ENCODE data around the gene FOXO1. TPM values are rescaled to one million over a fixed set of nuclear protein-coding genes. Genes with fewer than 3 reads are reported as not detected.

Gene FOXO1
- total and polyA plus RNA-seq, 2 of the 13 experiments (the other 11 are each of a cell fraction or from before 2014, with no cell fraction given), result 8.1 to 13.1 TPM

DNA sequence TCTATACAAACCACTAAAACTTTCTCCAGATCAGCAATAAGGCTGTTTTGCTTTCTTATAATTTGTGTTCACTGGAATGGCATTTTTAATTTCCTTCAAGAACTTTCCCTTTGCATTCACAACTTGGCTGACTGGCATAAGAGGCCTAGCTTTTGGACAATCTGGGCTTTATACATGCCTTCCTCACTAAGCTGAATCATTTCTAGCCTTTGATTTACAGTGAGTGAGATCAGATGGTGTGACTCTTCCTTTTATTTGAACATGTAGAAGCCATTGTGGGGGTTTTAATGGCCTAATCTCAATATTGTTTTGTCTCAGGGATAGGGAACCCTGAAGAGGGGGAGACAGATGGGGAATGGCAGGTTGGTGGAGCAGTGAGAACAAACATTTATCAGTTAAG lies 82.7 kb downstream of the FOXO1 start:
- Histone ChIP-seq H3K9me3 (ENCODE audit: low read length) (peaks cover 12% of the 10 kb centered on the region), H3K4me1 (ENCODE audit: insufficient read depth, low read length) (peaks cover 65% of the 10 kb centered on the region), H3K79me2 (ENCODE audit: insufficient read depth, low read length) (peaks cover 99% of the 10 kb centered on the region), H3K4me2 (ENCODE audit: low read depth, low read length) (no peak overlapping the region), H3K27ac (ENCODE audit: extremely low read length, insufficient read depth, low read length) (no peak overlapping the region), H4K20me1 (ENCODE audit: insufficient read depth, low read length) (peaks cover 66% of the 10 kb centered on the region), H3K27me3 (ENCODE audit: control insufficient read depth in 1 of 2, insufficient read depth in 2 of 2, low read length in 2 of 2) (no peaks in the 10 kb centered on the region), H3K36me3 (replicated peaks in 1 of 2; ENCODE audit: control insufficient read depth in 1 of 2, insufficient read depth in 2 of 2, low read length in 2 of 2) (peaks cover 0 to 3% of the 10 kb centered on the region in 2 experiments; a peak in 4 of 5 replicates), H3K4me3 (replicated peaks in 1 of 3; ENCODE audit: insufficient read depth in 1 of 3, low read depth in 2 of 3, low read length in 3 of 3) (no peak overlapping the region), H3K9ac (ENCODE audit: insufficient read depth, low read depth, low read length) (no peak overlapping the region), H2AFZ (ENCODE audit: low read length) (no peak overlapping the region)
- no peak for DNase-seq (ENCODE audit: low spot score)
- no peak for FAIRE-seq
- ATAC-seq, result no peak
- intact Hi-C loops (cut with micrococcal nuclease; ENCODE audit: unreplicated experiment), result no loop called here
- in situ Hi-C loops (cut with HindIII; ENCODE audit: extremely low pct_ligation_motif_present, low pct_unique_long_range_greater_than_20kb), result no loop called here
- ChIA-PET CTCF (ENCODE audit: low intra/inter-chr PET ratio, low total read pairs) (no interaction called here), POLR2A (no interaction called here)
- BruUV-seq (replicated peaks), result no TSS peak
- TF ChIP-seq, protein P1, sequence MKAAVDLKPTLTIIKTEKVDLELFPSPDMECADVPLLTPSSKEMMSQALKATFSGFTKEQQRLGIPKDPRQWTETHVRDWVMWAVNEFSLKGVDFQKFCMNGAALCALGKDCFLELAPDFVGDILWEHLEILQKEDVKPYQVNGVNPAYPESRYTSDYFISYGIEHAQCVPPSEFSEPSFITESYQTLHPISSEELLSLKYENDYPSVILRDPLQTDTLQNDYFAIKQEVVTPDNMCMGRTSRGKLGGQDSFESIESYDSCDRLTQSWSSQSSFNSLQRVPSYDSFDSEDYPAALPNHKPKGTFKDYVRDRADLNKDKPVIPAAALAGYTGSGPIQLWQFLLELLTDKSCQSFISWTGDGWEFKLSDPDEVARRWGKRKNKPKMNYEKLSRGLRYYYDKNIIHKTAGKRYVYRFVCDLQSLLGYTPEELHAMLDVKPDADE (CRISPR knock-in tag; IDR thresholded peaks at IDR 0.05), result no peak
- TF ChIP-seq, protein P2, sequence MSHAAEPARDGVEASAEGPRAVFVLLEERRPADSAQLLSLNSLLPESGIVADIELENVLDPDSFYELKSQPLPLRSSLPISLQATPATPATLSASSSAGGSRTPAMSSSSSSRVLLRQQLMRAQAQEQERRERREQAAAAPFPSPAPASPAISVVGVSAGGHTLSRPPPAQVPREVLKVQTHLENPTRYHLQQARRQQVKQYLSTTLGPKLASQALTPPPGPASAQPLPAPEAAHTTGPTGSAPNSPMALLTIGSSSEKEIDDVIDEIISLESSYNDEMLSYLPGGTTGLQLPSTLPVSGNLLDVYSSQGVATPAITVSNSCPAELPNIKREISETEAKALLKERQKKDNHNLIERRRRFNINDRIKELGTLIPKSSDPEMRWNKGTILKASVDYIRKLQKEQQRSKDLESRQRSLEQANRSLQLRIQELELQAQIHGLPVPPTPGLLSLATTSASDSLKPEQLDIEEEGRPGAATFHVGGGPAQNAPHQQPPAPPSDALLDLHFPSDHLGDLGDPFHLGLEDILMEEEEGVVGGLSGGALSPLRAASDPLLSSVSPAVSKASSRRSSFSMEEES (CRISPR knock-in tag; IDR thresholded peaks at IDR 0.05), result no peak
- no peak for TF ChIP-seq ZNF326 (CRISPR knock-in tag; IDR thresholded peaks at IDR 0.05; ENCODE audit: borderline replicate concordance)
- TF ChIP-seq, protein P3, sequence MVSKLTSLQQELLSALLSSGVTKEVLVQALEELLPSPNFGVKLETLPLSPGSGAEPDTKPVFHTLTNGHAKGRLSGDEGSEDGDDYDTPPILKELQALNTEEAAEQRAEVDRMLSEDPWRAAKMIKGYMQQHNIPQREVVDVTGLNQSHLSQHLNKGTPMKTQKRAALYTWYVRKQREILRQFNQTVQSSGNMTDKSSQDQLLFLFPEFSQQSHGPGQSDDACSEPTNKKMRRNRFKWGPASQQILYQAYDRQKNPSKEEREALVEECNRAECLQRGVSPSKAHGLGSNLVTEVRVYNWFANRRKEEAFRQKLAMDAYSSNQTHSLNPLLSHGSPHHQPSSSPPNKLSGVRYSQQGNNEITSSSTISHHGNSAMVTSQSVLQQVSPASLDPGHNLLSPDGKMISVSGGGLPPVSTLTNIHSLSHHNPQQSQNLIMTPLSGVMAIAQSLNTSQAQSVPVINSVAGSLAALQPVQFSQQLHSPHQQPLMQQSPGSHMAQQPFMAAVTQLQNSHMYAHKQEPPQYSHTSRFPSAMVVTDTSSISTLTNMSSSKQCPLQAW (CRISPR knock-in tag; IDR thresholded peaks at IDR 0.05), result no peak
- TF ChIP-seq, protein P4, sequence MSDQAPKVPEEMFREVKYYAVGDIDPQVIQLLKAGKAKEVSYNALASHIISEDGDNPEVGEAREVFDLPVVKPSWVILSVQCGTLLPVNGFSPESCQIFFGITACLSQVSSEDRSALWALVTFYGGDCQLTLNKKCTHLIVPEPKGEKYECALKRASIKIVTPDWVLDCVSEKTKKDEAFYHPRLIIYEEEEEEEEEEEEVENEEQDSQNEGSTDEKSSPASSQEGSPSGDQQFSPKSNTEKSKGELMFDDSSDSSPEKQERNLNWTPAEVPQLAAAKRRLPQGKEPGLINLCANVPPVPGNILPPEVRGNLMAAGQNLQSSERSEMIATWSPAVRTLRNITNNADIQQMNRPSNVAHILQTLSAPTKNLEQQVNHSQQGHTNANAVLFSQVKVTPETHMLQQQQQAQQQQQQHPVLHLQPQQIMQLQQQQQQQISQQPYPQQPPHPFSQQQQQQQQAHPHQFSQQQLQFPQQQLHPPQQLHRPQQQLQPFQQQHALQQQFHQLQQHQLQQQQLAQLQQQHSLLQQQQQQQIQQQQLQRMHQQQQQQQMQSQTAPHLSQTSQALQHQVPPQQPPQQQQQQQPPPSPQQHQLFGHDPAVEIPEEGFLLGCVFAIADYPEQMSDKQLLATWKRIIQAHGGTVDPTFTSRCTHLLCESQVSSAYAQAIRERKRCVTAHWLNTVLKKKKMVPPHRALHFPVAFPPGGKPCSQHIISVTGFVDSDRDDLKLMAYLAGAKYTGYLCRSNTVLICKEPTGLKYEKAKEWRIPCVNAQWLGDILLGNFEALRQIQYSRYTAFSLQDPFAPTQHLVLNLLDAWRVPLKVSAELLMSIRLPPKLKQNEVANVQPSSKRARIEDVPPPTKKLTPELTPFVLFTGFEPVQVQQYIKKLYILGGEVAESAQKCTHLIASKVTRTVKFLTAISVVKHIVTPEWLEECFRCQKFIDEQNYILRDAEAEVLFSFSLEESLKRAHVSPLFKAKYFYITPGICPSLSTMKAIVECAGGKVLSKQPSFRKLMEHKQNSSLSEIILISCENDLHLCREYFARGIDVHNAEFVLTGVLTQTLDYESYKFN (CRISPR knock-in tag; conservative IDR thresholded peaks at IDR 0.05), result no peak
- TF ChIP-seq, protein P5, sequence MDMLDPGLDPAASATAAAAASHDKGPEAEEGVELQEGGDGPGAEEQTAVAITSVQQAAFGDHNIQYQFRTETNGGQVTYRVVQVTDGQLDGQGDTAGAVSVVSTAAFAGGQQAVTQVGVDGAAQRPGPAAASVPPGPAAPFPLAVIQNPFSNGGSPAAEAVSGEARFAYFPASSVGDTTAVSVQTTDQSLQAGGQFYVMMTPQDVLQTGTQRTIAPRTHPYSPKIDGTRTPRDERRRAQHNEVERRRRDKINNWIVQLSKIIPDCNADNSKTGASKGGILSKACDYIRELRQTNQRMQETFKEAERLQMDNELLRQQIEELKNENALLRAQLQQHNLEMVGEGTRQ (IDR thresholded peaks at IDR 0.05; ENCODE audit: low read depth, low read length), result no peak
- TF ChIP-seq, protein P5 (CRISPR knock-in tag; IDR thresholded peaks at IDR 0.05; ENCODE audit: borderline replicate concordance), result no peak
